SHP77 treated with DMSO at 0.1 percent for 48 hours (cell line): Measurements from ENCODE around the gene SF3B5.
"Not testable (repeated sequence)": the region's sequence is repeated elsewhere in the genome, so short reads cannot be mapped to it uniquely, and the experiment has no call there.

Experiments used
- DNase-seq: peaks from one replicate; lab custom pipeline; 2025; lab: John Stamatoyannopoulos, UW

The SF3B5 gene

DNA sequence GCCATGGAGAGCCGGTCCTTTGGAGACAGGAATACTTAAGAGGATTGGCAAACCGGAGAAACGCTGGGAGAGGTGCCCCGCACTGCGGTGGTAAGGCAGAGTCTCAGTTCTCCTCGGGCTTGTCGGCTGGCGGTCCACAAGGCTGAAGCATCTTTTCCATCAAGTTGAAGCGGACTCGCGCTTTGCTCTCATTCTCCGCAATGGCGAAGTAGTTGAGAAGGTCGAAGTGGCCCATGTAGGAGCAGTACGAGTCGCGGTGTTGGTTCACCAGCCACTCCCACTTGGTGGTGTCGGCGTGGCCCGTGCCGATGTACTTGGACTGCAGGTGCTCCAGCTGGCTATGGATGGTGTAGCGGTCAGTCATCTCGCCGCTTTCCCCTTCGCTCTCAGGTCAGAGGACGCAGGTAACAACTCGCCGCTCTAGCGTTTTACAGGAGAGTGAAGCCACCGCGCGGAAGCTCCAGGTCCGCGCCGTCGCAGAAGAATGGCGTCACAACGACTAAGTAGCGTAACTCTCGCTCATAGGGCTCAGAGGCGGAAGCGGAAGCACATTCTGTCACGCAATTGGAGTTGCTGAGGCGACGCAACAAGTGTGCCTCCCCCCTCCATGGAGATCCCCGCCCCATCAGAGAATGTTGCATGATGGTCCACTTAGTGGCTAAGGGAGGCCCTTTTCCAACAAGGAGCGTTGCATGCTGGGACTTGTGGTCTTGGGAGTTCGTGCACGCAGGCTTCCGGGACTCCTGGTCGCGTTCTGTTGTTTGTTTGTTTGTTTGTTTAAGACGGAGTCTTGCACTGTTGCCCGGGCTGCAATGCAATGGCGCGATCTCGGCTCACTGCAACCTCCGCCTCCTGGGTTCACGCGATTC is at the start of gene SF3B5:
Gene SF3B5 (minus strand): TSS at position 440 of the 869 bp plus-strand sequence. CDS start 76 bp downstream, at position 364.
- DNase-seq: peak; percentile 96

DNA sequence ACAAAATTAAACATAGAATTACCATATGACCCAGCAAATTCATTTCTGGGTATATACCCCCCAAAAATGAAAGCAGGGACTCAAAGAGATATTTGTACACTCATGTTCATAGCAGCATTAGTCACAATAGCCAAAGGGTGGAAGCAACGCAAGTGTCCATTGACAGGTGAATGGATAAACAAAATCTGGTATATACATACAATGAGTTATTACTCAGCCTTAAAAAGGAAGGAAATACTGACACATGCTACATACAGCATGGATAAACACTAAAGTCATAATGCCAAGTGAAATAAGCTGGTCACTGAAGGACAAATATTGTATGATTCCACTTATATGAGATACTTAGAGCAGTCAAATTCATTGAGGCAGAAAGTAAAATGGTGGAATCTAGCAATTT is 49.6 kb upstream of the SF3B5 start:
- no peak for DNase-seq

DNA sequence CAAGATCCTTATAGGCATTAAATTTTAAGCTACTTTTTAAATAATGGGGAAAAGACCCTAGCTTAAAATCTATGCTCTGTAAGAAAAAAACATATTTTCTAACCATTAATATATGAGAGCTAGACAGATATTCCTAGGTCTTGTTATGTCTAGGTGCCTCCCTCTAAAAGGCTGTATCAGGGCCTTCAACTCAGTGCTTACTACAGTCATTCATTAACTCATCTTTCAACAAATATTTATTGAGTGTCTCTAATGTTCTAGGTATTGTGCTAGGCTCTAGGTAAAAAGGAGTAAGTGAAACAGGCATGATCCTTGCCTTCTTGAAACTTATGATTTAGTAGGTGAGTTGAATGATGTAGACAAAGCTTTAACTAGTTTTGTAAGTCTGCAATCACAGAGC is 48.5 kb upstream of the SF3B5 start:
- no peak for DNase-seq

DNA sequence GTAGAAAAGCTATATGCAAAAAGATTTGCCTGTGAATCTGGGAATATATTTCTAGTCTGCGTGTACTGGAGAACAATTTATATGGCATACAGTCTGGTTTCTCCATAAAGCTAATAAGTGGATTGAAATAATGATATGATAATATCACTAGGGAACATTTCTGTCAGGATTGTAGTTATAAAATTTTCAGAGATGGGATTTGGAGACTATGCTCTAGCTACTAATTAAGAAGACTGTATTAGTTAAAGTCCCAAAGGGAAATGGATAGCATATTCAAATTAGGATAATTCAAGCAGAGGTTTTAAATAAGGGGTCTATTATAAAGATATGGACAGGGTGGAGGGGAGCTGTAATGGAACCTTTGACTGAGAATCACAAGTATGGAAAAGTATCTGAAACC is 47.7 kb upstream of the SF3B5 start:
- no peak for DNase-seq

DNA sequence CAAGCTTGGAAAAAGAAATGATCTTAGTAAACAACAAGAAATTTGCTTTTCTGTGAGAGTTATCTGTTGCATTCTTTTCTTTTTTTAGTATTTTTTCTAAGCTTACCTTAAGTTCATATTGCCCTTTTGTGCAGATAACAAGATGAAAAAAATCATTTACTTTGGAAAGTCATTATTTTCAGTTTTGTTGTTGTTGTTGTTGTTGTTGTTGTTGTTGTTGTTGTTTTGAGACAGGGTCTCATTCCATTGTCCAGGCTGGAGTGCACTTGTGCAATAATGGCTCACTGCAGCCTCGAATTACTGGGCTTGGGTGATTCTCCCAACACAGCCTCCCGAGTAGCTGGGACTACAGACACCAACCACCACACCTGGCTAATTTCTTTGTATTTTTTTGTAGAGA is 46.1 kb upstream of the SF3B5 start:
- DNase-seq: no peak

DNA sequence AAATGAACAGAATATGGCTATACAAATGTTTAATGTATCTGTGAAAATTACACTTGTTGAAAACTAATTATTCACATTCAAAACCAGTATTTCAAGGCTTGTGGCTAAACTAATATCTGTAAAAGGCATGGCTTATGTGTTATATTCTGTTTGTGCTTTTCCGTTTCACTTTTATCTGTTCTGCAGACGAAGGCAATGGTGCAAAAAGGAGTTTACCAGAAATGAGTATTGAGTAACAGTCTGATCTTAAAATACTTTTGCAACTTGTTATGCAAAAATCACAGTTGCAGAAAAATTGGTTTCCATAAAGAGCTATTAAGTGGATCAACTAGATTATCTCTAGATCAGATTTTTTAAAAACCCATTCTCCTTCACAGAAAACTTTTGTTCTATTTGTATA is 45.5 kb upstream of the SF3B5 start:
- DNase-seq: no peak

DNA sequence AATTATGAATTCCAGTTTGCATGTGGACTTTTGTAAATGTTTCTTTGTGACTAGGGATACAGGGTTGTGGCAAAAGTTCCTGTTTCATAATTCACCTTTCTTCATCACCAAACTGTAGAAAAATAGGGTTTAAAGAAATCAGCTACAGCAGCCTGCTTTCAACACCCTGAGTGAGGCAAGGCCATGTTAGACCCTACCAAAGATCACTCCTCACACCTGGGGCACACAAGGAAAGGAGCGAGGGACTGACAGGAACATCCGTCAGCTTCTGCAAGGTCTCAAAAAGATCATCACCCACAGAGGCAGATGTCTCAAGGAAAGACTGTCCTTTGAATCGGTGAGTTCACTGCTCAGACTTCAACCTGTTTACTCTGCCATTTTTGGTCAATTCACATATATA is 44.4 kb upstream of the SF3B5 start:
- no peak for DNase-seq

DNA sequence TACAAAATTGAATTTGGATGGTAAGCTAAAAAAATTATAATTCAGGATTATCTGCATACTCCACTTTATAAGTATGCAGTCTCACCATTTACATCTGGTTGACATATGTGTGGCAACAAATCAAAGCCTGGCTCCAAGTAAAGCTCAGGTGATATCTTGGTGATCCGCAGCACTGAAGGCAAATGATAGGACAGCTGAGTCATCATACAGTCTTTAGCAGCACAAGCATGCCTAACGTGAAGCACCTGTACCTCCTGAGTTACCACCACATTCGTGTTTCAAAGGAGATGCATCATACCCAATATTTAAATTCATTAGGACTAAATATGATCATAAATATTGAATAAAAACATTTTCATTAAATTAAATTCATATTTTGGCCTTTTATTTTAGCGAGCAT is 43.2 kb upstream of the SF3B5 start:
- no peak for DNase-seq

DNA sequence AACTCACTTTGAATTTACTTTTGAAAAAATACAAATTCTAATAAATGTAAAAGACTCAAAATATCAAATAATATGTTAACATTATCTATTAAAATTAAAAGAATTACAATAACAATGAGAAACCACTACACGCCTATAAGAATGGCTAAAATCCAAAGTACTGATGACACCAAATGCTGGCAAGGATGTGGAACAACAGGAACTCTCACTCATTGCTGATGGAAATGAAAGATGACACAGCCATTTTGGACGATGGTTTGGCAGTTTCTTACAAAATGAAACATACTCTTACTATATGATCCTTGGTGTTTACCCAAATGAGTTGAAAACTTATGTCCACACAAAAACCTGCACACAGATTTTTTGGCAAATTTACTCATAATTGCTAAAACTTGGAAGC is 39.4 kb upstream of the SF3B5 start:
- no peak for DNase-seq

DNA sequence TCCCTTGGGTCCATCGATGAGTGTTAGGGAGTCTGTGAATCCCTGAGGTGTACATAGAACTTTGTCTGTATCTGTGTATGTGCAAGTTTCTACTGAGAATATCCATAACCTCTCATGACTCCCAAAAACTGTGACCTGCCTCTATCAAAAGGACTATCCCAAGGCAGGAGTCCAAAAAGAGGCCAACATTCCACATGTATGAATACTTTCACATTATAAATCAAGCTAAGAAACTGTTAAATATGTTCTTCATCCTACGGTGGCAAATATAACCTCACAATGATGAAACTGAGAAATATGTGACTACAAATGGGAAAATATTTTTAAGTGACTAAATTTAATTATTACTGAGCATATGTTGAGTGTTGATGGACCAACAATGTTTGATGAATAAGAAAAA is 38.8 kb upstream of the SF3B5 start:
- no peak for DNase-seq

DNA sequence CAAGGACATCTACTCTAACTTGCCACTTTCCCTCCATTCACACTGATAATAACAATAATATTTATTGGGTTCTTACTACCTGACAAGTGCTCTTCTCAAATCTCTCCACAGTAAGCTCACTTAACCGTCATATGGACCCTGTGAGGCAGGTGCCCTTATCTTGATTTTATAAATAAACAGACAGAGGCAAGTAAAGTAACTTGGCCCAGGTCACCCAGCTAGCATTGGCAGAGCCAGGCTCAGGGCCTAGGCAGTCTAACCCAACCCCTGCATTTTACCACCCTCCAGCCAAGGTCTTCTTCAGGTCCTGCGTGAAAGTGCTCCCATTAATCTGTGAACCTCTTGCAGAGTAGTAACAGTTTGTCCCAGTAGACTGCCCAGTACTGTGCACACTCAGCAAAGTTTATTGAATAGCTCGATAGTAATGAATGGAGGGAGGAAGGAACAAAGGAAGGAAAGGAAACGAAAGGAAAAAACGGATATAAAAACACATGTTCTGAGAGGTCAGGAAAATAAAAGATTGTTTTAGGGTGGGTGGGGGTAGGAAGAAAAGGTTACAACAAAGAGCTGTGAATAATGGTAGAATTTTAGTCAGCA is 38.0 kb upstream of the SF3B5 start:
- no peak for DNase-seq

DNA sequence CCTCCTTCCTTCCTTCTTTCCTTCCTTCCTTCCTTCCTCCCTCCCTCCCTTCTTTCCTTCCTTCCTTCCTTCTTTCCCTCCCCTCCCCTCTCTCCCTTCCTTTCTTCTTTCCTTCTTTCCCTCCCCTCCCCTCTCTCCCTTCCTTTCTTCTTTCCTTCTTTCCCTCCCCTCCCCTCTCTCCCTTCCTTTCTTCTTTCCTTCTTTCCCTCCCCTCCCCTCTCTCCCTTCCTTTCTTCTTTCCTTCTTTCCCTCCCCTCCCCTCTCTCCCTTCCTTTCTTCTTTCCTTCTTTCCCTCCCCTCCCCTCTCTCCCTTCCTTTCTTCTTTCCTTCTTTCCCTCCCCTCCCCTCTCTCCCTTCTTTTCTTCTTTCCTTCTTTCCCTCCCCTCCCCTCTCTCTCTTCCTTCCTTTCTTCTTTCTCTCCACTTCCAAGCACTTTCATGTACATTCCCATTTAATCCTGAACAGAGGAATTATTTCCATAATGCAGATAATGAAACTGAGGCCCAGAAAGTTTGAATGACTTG is 36.9 kb upstream of the SF3B5 start:
- DNase-seq: not testable (repeated sequence)

DNA sequence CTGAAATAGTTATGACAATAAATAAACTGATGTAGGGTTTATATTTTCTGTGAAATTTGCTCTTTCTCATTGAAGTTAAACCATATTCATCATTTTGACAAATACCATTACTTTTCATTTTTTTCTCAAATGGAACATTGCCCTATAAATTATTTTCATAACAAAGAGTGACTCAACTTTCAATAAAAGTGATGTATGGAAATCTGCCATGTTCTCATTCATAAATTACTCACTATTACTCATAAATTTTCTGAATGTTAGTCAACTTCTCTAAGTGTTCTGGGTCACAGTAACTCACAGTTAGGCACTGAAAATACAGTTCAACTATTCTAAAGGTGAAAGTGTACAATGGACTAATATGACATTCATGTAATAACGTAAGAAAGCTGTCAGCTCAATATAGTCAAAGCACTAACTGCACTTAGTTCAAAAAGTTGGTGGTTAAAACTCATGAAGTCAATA is 35.9 kb upstream of the SF3B5 start:
- no peak for DNase-seq

DNA sequence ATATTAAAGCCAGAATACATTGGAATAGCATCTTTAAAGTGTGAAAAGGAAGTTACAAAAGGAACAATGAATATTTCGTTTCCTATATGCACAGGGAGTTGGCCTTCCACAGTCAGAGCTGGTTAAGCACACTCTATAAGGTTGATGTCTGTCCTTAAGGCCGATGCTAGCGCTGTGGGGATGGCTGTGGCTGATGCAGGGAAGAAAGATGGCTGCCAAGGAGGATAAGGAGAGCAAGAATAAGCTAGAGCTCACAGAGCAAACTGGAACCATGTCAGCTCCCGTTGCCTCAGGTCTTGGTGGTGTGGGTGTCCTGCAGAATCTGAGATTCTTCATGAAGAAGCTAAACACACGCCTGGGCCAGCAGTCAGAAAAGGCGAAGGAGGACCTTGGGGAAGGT is 34.1 kb upstream of the SF3B5 start:
- no peak for DNase-seq

DNA sequence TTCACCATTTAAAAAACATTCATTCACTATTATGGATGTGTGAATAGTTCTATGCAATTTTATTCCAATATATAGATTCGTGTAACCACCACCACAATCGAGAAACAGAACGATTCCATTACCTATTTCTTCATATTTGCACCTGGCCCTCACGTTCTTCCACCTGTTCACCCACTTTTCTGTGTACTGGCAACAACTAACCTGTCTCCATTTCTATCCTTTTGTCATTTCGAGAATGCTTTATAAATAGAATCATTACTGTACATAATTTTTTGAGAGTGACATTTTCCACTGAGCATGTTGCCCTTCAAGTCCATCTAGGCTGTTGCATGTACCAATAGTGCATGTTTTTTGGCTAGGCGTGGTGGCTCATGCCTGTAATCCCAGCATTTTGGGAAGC is 31.7 kb upstream of the SF3B5 start:
- no peak for DNase-seq

DNA sequence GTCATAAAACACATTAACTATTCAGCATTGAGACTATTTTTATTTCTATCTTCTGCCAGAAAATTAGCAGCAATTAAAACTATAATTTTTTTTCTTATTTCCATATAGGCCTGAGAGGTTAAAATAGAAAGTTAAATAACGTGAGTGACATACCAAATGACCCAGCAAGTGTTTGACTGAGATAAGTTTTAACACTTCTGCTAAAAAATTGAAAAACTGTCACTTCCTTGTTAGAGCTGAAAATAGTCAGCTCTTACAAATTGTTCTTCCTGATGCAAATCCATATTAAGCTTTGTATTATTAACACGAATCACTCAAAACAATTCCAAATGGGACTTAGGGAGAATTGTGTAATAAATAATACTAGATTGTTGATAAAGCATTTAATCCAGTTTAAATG is 28.5 kb upstream of the SF3B5 start:
- no peak for DNase-seq

DNA sequence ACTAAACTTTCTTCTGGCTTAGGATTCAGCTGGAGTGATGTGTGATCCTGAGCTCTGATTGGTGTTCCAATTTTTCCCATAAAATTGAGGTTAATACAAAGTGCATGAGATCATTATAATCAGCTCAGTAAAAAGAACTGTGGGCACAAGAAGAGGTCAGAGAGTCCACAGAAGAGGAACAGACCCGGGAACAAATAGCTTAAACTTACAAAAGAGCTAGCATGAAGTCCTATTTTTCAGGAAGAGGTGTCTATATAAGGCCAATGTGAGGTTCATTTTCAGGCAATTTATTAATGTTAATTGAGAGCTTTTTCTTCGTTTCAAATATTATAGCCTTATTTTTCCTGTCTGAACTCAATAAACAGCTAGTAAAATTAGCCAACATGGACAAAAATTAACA is 28.0 kb upstream of the SF3B5 start:
- DNase-seq: no peak

DNA sequence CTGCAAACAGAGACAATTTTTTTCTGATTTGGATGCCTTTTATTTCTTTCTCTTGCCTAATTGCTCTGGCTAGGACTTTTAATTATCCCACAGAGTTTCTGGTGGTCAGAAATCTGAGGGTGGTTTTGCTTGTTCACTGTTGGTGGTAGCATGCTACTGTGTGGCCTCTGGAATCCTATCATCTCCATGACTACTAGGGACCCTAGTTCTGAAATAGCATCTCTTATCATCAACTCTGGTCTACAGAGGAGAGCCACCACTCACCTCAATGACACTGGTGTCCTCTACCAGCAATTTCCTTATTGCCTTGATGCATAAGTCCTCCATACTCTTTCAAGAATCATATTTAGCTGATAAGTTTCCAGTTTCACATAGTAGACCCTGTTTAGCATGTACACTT is 27.5 kb upstream of the SF3B5 start:
- no peak for DNase-seq

DNA sequence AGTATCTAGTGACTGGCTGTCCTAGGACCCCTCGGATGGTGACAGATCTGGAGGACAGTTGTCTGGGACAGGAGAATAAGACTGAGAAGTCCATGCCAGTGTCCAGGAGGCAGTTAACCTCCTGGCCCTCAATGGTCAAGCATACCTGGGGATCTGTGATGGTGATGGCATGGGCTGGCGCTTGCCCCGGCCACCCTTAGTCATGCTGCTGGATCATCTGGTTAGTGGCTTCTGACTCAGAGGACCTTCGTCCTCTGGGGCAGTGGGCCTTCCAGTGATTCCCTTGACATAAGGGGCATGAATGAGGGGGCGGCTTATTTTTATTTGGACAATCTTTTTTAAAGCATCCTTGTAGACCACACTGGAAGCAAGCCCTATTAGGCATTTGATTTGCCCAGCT is 24.0 kb upstream of the SF3B5 start:
- no peak for DNase-seq

DNA sequence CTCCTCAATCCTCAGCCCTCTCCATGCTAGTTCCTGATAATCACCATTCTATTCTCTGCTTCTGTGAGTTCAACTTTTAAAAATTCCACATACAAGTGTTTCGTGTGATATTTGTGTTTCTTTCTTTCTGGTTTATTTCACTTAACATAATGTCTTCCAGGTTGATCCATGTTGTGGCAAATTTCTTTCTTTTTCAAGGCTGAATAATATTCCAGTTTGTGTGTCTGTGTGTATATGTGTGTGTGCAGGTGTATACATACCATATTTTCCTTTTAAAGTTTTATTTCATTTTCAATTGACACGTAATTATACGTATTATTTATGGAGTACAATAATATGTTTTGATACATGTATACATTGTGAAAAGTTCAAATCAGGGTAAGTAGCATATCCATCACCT is 19.8 kb upstream of the SF3B5 start:
- no peak for DNase-seq

DNA sequence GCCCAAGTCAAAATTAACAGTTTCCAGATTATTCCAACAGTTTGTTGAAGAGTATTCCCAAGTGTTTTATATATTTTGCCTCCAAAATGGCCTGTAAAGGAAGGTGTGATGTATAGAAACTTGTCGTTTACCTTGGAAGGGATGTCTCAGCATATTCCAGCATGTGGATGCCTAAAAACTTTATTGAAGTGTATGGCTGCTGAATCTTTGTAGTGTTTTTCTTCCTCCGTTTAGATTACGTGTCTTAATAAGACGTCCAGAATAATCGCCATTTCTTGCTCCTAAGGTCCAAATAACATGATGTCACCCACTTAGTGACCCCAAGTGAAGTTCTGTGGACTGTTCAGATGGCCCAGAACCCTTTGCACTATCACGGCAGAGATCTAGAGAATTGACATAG is 18.0 kb upstream of the SF3B5 start:
- no peak for DNase-seq

DNA sequence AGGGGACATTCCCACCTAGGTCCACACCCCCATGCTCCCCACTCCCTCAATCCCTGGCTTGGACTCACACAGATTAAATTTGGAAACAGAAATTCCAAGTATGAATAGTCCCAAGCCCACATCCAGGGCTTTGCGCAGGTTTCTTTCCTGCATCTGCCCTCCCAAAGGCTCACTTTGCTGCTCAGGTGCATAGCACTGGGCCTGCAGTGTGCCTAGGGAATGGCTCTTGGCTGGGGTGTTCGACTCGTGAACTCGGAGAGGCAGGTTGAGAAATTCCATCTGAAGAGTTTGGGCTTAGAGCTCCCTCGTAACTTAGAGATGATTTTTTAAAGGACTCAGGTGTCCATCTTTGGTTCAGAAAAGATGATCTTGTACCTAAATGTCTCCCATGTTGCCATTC is 14.8 kb upstream of the SF3B5 start:
- DNase-seq: no peak

DNA sequence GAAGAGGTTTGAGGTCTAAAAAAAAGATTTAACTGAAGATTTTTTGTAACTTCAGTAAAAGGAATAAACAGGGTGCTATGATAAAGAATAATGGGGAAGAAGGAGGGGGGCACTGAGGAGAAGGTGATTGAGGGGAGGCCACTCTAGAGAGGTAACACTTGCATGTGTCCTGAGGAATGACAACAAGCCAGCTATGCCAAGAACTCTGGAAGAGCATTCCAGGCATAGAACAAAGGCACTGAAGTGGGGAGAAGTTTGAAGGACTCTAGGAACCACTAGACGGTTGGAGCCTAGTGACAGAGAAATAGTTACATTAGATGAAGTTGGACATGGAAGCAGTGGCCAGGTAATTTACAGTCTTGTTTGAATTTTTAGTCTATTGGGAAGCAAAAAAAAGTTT is 10.8 kb upstream of the SF3B5 start:
- DNase-seq: no peak
